Anterior cingulate cortex (tissue), 58 donors: ENCODE measurements around the gene NT5DC3.
A peak's percentile ranks its signal among the peaks of the same experiment; 100 is the strongest.

Experiments
- DNase-seq, 58 donors: peaks; one replicate each; lab custom pipeline; 2025; lab: John Stamatoyannopoulos, UW

The NT5DC3 gene

DNA sequence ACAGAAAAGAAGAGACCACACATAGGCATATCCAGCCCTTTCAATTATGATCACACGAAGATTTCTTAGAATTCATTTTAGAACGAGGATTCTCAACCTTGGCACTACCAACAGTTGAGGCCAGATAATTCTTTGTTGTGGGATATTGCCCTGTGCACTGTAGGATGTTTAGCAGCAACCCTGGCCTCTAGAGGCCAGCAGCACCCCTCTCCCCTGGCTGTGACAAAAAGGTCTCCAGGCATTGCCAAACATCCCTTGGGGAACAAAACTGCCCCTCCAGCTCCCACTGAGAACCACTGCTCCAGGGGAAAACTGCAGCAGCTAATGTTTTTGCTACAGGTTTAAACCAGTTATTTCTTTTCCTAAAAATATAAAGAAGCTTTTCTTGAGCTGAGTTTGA lies 7.1 kb downstream of the NT5DC3 start:
- no peak for DNase-seq

DNA sequence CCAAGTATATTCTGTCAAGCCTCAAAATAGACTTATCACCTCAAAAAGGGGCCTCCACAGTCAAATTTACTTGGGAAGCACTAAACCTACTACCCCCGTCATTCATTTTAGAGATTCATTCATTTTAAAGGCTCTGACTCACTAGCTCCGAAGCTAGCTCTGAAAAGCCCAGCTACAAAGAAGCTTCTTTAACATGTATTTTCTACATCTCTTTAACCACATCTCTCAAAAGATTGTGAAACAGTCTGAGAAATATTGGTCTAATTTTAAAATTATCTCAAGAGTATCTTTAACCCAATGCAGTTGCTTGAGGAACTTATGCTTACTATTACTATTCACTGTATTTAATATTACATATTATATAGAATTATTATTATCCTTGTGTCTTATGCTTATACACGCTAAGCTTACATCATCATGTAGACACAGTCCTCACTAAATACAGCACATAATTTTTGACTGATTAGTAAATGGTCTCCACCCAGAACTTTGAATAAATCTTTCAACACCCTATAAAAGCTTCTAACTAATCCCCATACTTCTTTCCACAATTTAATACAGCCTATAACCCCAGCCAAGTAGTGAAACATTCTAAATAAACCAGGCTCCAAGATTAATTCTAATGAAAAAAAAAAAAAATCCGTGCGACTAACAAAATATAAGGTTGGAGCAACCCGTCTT lies 7.8 kb downstream of the NT5DC3 start:
- DNase-seq = no peak

DNA sequence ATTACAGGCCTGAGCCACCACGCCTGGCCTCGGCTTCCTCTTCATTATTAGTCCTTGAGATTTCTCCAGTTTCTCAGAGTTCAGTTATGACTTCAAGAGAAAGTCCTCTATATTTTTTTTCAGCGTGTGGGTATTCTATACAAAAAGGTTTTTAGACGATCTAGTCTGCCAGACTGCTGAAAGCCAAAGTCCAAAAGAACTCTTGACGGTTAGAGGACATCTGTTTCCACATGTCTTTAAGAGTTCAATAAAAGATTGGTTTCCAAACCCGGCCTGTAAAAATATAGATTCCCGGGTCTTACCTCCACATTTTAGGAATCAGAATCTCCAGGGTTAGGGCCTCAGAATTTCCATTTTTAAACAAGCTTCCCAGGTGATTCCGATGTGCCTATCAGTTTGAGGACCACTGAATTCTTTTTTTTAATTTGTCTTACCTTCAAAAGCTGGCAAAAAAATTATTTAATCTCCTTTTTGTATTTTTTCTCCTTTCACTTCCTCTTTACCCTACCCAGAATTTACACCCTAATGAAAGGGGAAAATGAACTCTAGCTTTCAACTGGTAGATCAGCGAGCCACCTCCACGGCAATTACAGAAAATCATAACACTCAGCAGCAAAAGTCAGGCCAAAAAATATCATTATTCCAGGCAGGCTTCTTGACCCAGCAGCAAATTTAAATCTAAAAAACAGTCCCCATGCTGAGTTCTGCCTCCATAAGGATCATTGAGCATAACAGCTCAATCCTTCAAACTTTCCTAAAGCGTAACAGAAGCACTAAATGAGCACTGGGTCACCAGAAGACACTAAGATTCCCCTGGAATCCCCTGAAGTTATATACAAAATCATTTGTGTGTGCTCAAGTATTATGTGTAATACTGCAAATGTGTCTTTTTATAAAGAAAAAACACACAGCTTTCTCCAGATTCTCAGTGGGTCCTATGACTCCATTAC lies 8.7 kb downstream of the NT5DC3 start:
- DNase-seq = no peak

DNA sequence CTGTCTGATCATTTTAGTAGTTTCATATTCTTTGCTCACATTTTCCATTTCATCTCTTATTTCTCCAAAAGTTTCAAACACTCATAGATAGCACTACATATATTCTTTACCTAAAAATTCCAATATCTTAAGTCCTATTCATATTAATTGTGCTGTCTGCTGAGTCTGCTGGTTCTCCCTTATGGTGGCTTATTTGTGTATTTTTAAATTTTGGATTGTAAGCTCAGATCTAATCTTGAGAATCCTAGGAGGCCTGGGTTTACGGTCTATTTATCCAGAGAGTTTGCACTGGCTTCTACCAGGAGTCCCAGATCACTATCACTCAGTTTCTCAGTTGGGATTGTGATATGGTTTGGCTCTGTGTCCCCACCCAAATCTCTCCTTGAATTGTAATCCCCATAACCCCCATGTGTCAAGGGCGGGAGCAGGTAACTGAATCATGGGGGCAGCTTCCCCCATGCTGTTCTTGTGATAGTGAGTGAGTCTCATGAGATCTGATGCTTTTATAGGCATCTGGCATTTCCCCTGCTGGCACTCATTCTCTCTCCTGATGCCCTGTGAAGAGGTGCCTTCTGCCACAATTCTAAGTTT lies 10.2 kb downstream of the NT5DC3 start:
- DNase-seq = no peak

DNA sequence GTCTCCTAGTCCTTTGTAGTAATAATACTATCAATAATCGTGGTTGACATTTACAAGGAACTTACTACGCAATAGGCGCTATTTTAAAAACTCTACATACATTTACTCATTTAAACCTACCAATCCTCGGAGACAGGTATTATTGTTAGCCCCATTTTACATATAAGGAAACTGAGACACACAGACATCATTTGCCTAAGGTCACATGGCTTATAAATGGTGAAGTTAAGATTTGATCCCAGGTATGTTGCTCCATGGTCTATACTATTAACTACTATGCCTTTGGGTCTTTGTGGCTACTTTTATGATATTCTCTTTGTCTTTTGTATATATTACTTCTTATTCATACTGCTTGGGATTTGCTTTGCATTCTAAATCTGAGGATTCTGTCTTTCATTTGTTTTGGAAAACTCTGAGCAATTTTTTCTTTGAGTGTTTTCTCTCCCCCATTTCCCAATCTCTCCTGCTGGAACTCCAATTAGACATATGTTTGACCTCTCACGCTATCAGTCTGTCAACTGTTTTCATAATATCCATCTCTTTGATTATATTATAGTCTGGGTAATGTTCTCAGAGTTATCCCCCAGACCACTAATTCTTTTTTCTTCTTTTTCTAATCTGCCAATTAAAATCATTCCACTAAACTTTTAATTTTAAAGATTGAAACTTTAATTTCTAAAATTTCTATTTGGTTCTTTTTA lies 10.9 kb downstream of the NT5DC3 start:
- DNase-seq = no peak

DNA sequence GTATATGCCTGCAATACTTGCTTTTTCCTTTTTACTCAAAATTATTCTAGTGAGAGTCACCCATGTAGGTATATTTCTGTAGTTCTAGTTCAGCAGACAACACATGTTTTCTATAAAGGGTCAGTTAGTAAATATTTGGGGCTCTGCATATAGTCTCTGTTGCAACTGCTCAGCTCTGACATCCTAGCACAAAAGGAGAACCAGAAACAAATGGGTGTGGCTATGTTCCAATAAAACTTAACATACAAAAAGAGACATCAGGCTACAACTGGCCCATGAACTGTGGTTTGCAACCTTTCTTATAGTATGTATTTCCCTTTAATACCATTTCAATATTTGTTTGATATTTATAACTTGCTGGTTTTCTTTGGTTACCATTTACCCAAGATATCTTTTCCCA lies 11.9 kb downstream of the NT5DC3 start:
- no peak for DNase-seq

DNA sequence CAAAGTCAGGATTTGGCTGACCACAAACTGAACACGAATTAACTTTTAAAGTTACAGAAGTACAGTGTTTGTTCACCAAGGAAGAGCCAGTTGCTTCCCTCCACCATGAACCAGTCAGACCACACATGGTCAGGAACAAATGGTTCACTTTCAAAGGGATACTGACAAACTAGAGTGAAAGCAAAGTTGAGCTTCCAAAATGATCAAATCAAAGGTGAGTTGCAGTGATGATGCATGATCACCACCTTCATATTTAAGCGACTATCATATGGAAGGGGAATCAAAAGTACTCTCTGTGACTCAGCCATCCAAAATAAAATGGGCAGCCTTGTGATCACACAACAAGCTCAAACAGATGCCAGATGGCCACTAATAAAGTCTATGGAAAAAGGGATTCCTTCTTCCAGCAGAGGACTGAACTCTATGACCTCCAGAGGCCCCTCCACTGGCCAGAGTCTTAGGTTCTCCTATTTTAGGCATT lies 13.1 kb downstream of the NT5DC3 start:
- no peak for DNase-seq

DNA sequence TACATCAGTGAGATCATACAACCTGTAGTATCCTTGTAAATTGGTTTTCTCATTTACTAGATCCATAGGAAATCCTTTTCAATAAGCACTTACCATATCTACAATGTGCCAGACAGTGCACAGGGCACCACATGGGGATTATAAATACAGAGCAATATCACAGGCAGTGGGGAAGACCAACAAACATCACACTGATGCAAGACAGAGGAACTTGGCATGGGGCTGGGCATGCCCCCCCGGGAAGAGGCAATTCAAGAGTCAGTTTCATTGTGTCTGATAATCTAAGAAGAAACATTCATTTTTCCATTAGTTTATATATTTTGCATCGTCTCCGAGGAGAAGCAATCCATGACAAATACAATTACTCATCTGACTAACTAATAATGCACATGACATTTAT lies 16.2 kb downstream of the NT5DC3 start:
- DNase-seq = no peak

DNA sequence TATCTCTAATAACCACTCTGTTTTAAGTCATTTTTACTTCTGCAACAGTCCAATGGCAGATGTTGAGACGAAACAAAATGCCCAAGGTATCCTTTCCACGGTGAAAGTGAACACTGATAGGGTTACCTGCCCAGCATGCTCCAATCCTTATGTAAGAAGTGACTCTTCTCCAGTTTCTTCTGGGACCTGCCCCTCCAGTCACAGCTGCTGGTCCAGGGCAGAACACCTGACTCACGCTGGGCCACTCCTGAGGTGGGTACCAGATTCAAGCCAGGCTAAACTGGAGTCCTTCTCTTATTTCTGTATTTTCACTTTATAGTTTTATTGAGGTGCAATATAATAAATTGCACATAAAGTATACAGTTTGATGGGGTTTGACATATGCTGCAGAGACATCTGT lies 16.7 kb downstream of the NT5DC3 start:
- DNase-seq = no peak

DNA sequence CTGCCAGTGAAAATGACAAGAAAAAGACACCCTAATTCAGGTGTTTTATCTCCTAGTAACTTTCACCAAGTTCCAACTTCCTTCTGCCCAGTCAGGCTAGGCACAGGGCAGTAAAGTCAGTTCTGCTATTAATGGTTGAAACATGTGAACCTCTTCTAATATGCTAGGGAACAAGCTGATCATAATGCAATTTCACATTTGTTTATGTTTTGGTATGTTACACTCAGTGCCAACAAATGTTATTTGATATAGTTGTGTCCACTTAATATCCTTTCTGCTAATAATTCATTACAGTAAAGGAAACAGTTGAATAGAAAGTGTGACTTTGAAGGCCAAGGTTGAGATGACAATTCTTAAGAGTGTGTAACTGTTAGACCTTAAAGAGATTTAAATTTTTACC lies 17.2 kb downstream of the NT5DC3 start:
- no peak for DNase-seq

DNA sequence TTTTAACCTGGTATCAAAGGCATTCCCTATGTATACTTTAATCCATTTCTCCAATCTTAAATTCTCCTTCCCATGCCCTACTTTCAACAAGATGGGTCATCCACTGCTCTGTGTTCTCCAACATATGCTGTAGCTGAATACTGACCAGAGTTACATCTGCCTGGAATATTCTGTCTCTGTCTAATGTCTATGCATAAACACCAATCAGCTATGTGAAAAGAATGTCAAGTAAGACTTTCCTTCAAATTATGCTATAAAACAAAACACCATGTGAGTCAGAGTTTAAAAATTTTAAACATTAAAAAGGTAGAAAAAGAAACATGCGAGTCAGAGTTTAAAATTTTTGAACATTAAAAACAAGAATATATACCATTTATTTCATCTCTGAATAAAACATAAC lies 19.3 kb downstream of the NT5DC3 start:
- no peak for DNase-seq

DNA sequence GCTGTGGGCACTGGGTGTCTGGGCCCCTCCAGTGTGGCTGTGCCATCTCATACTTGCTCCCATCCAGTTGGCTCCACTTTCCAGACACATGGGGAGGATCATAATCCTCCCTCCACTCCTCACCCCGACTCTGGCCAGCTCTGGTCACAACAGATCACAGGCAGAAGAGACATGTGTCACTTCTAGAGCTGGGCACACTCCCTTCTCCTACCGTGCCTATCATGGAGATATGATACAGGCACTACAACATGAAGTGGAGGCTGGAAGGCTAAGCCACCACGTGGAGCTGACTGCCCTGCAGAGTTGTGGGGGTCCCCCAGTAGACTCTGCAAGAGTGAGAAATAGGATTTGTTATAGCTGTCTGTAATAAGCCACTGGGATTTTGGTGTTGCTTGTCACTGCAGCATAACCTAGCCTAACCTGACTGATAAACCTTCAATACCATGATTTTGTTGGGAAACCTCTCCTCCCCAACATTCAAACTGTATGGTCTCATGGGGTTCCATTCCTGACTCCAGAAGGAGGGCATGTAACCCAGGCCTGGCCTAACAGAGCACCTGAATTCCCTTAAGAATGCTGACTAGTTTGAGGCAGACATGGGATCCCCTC lies 20.0 kb downstream of the NT5DC3 start:
- DNase-seq = no peak

DNA sequence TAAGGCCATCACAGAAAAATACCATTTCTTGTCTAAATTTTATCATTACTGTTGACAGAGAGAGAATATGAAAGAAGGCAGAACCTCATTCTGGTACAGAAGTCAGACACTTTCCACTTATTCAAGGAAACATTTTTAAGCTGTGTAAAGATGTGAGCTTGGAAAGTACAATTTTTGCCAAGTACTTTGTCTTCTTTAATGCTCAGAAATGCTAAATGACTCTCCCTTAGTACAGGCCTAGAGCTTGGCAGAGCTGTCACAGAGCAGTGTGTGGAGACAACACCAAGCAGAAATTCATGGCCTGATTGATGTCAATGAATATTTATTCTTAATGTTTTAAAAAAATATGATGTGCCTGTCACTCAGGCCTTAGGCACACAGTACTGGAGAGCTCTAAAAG lies 20.7 kb downstream of the NT5DC3 start:
- peak in 2 of 58 donors; percentile 21 to 23 for DNase-seq

DNA sequence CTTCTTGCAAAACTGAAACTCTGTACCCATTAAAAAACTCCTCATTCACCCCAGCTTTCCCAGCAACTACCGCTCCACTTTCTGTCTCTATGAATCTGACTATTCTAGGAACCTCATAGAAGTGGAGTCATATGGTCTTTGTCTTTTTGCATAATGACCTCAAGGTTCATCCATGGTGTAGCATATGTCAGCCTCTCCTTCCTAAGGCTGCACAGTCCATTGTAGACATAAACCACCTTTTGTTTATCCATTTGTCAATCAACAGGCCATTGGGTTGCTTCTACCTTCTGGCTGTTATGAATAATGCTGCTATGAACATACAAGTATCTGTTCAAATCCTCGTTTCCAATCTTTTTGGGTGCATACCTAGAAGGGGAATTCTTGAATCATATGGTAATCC lies 21.1 kb downstream of the NT5DC3 start:
- DNase-seq = no peak

DNA sequence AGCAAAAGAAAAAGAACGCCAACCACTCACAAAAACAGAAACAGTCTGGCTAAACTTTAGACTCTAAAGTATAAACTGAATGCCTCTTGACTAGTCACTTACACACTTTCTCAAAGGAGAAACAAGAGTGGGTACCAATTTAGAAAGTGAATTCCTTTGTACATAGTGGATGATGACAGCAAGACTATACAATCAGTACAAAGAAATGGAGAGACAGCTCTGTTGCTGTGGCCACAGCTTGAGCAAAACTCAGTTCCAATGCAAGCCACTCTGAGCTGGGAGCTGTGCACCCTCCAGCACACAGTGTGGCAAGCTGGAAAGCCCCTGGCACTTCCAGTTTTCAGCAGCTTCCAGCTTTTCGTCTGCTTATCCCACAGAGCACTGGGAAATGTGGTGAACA lies 21.7 kb downstream of the NT5DC3 start:
- no peak for DNase-seq

DNA sequence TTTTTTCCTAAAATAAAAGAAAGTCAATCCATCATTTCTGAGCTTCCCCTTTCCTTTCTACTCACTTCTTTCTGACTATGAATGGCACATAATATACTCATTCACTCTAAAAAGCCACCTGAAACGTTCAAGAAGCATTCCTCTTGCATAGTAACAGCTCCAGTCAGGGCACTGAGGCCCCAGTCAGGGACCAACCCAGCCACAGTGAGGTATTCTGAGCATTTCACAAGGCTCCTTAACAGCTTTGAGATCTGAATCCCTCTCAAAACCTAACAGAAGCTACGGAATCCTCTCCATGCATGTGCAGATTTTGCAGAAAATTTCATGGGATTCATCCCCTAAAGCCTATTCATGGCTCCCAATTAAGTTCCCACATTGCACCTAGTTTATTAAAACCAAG lies 23.2 kb downstream of the NT5DC3 start:
- no peak for DNase-seq

DNA sequence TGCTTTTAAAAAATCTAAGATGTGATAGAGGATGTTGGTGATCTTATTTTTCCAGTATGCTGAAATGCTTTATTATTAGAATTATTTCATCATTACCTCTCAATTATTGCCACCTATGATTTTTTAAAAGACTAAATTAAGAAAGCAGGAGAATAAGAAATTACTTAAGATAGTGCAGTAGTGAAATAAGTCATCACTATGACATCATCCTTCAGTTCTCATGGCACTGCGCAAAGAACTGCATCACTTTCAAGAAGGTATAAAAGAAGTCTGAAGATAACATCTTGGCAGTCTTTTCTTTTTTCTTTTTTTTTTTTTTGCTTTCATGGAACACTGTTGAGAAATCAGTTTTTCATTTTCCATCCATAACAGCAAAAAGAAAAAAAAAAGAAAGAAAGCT lies 24.4 kb downstream of the NT5DC3 start:
- DNase-seq = no peak

DNA sequence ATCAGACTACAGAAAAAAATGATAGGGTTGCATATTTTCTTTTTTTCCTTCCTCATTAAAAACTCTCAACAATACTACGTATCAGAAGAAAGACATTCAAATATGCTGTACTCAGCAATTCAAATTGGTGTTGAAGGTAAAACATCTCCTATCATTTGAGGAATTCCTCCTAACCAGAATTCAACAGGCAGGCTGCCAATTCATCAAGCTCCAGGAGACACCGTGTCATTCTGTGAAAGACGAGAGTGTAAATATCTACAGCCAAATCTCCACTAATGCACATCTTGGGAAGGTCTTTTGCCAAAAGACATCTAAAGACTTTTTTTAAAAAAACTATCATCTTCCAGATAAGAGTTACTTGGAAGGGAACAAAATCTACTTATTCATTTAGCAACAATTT lies 26.6 kb downstream of the NT5DC3 start:
- DNase-seq = no peak

DNA sequence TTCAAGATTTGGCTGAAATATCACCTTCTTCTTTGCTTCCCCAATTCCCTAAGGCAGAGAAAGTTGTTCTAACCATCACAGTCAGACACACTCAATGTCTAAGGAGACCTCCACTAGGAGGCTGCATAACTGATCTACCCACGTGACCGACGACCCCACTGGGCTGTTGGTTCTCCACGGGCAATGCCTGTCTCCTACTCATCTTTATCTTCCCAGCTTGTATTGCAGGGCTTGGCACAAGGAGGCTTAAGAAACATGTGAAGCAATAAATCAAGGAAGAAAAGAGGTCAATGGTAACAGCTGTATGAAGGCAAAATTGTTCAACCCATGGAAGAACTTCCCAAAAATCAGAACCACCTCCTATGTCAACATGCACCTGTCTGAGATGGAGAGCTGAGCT lies 27.1 kb downstream of the NT5DC3 start:
- no peak for DNase-seq

DNA sequence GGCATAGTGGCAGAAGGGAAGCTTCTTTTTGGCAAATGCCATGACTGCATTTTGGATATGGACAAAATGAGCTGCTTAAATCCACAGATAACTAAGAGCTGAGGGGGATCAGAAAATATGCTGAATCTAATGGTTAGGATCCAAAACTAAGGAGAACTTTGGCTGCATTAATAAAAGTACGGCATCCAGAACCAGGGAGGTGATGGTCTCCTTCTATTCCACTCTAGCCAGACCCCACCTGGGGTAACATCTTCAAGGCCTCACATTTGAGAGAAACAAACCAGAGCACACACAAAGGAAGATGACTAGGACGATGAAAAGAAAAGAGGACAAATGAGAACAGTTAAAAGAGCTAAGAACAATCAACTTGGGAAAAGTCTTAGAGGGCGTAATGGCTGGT lies 27.6 kb downstream of the NT5DC3 start:
- DNase-seq = no peak
